ENCODE data around the gene CTTNBP2. TPM values are rescaled to one million over a fixed set of nuclear protein-coding genes. Genes with fewer than 3 reads are reported as not detected.
A peak's percentile ranks its signal among the peaks of the same experiment; 100 is the strongest.

Gene CTTNBP2
- total RNA-seq, 1 experiment from 2014 or later = 17.6 TPM

- no peaks in the 10 kb centered on the region for H3K9me3 Mint-ChIP-seq
- no peaks in the 10 kb centered on the region for H3K27me3 Mint-ChIP-seq (ENCODE audit: low read depth)
- no peak overlapping the region for H2AFZ ChIP-seq (ENCODE audit: low read length)
- H3K23ac ChIP-seq (ENCODE audit: insufficient read length, low read depth, low read length) = no peak overlapping the region
- H4K5ac ChIP-seq (ENCODE audit: insufficient read length, low read depth, low read length) = no peak overlapping the region
- H3K4me3 Mint-ChIP-seq = no peak overlapping the region
- H3K56ac ChIP-seq (ENCODE audit: insufficient read length, low read depth, low read length) = no peak overlapping the region
- peaks cover 3% of the 10 kb centered on the region; the same call in 1 of the 2 replicates for H3K4me1 ChIP-seq (ENCODE audit: insufficient read depth, low read length)
- peaks cover 9 to 13% of the 10 kb centered on the region in 2 experiments for H3K4me1 Mint-ChIP-seq
- no peak overlapping the region for H3K4me2 ChIP-seq (ENCODE audit: insufficient read depth, insufficient read length, low read length)
- H3K36me3 Mint-ChIP-seq (ENCODE audit: insufficient read depth in 1 of 3, low read depth in 3 of 3) = peaks cover 16 to 21% (median 20%) of the 10 kb centered on the region in 3 experiments
- no peak overlapping the region for H3K14ac ChIP-seq (ENCODE audit: insufficient read depth, low read length)
- no peak overlapping the region for H2BK5ac ChIP-seq (ENCODE audit: insufficient read length, low read length)
- H4K20me1 ChIP-seq (ENCODE audit: control insufficient read depth, insufficient read depth, insufficient read length) = no peaks in the 10 kb centered on the region
- H2AK5ac ChIP-seq (ENCODE audit: insufficient read length, low read length) = no peak overlapping the region
- no peak overlapping the region for H2BK120ac ChIP-seq (ENCODE audit: low read depth, low read length, poor library complexity, severe bottlenecking)
- H3K23me2 ChIP-seq (ENCODE audit: insufficient read length, low read depth, low read length, poor library complexity, severe bottlenecking) = no peaks in the 10 kb centered on the region
- no peak overlapping the region for H3K27ac ChIP-seq (ENCODE audit: insufficient read length, low read depth, low read length)
- no peak overlapping the region for H4K8ac ChIP-seq (replicated peaks; ENCODE audit: insufficient read length, low read depth, low read length)
- no peaks in the 10 kb centered on the region for H3K9me3 ChIP-seq (ENCODE audit: control insufficient read depth, low read depth, low read length)
- WGBS (ENCODE audit: extremely low coverage, insufficient read length, low lambda C conversion rate) = no CpG with 5 or more reads among the region's 3 CpGs
- peaks cover 3% of the 10 kb centered on the region for H3K79me1 ChIP-seq (ENCODE audit: insufficient read depth, low read depth, low read length, poor library complexity, severe bottlenecking)
- no peak overlapping the region for H4K91ac ChIP-seq (ENCODE audit: insufficient read length, low read depth, low read length)
- H2BK12ac ChIP-seq (ENCODE audit: insufficient read length, low read depth, low read length) = no peak overlapping the region
- no peak overlapping the region for H3K18ac ChIP-seq (ENCODE audit: insufficient read length, low read depth, low read length)
- no peak overlapping the region for H2BK15ac ChIP-seq (ENCODE audit: low read depth, low read length)
- no peak overlapping the region for H3K9ac ChIP-seq (ENCODE audit: extremely low read depth, insufficient read length, low read length)
- TF ChIP-seq CTCF (conservative IDR thresholded peaks at IDR 0.05) = no peak
- no peak for DNase-seq
- H2BK20ac ChIP-seq (ENCODE audit: low read depth, low read length, poor library complexity, severe bottlenecking) = no peak overlapping the region
- no peaks in the 10 kb centered on the region for H3K79me2 ChIP-seq (ENCODE audit: insufficient read depth, low read length)
- no peaks in the 10 kb centered on the region for H3K27me3 ChIP-seq (ENCODE audit: insufficient read depth, low read length)
- no peak overlapping the region for H3T11ph ChIP-seq (ENCODE audit: low read length)
- H3K4ac ChIP-seq (ENCODE audit: low read depth, low read length) = no peak overlapping the region
- H3K27ac Mint-ChIP-seq = peak overlapping the region; percentile 48 to 78 (median 62); a peak in 4 of 7 replicates
Observed at GRCh38 chr7:117793521-117793920, 79.7 kb downstream of the CTTNBP2 start.
